NCI-H2081 treated with DMSO at 0.1 percent for 48 hours (cell line): ENCODE measurements around the gene PDZD2.
"Not testable (repeated sequence)": the region's sequence is repeated elsewhere in the genome, so short reads cannot be mapped to it uniquely, and the experiment has no call there.

Experiments
- DNase-seq: peaks from one replicate; lab custom pipeline; 2025; lab: John Stamatoyannopoulos, UW

The PDZD2 gene

DNA sequence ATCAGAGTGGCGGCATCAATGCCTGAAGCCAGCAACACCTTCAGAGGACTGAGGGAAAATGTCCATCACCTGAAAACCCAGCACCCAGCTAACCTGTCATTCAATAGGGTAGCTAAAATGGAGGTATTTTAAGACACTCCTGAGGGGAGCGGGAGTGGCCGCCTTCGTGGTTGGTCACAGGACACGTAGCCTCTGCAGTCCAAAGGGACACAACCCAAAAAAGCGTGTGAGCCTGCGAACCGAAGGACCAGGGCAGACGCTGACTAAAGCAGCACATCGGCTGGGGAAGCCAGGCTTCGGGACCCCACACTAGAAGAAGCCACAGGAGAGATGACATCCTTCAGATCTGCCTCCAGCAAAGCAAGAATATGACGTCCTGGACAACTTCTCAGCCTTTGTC is 464.6 kb downstream of the PDZD2 start:
- DNase-seq, result no peak

DNA sequence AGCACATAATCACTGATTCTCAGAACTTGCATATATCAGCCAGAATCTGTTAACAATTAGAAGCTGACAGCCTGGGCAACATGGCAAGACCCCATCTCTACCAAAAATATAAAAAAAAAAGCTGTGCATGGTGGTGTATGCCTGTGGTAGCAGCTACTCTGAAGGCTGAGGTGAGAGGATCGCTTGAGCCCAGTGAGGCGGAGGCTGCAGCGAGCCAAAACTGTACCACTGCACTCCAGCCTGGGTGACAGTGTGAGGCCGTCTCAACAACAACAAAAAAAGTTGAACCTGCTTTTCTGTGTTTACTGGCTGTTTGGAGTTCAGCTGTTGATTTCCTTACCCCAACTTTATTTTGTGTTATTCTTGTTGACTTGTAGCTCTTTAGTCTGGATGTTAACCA is 468.4 kb downstream of the PDZD2 start:
- no peak for DNase-seq

DNA sequence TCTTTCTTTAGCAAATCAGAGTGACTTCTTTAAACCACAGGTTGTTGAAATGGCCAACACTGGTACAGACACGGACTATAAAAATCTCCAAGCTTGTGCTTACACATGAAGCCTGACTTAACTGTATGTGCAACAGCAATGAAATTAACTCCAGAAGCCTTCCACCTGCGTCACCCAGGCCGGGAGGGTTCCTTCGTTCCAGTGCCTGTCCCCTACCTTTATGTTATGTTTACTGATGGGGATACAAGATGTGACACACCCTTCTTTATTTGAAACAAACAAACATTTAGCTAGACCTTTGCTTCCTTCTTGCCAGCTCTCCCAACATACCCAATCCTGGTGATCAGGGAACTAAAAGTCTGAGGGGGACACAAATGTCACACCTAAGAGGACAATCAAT is 469.2 kb downstream of the PDZD2 start:
- no peak for DNase-seq

DNA sequence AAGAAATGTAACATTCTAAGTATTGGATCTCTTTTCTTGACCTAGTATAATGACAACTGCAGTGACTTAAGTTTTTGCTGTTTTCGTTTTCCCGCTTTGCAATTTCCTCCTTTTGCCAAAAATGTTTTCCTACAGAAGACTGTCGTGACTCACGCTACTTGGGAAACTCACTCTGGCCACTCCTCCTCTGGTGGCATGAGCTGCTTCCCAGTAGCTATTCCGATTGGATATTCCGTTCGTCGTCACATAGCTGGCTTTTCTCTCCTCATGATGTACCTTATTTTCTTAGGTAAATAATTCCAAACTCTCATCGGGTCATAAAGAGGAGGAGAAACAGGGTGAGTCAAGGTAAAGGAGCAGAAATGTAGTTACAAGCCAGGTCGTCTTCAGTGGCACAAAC is 470.3 kb downstream of the PDZD2 start:
- no peak for DNase-seq

DNA sequence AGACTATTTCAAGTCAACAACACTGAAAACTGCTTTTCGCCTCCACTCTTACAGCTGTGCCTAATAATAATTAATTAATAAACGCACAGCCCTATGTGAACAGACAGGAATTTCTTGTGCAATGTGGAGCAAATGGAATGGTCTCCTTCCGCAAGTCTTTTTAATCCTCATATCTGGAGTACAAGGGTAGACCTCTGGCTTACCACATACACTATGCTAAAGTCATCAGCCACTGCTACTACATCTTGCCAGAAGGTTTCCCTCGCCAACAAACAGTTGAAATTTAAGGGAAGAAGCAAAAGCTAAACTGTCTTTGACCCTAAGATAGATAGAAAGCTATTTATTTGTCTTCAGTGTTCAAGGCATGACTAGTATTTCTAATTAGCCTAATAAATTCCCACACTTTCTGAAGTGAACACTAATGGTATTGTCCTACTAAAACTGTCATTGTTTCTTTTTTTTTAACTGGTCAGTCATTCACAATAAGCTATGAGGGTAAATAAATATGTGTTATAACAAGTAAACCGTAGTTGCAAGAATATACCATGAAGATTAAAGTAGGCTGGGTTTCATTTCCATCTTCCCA is 471.3 kb downstream of the PDZD2 start:
- no peak for DNase-seq

DNA sequence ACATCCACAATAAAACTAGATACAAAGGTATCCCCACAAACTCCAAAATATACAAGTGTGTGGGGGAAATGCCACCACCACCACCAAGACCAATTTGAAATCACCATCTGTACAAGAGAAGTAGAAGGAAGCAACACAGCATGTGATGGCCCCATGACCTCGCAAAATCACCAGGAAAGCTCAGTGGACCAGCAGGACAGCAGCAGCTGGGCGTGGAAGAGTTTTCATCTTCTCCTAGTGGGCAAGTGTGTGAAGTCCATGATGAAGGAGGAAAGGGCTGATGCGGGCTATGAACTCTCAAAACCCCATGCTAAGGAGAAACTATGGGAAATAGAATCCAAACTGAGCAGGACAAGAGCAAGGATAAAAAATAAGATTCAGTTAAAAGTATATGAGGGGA is 477.1 kb downstream of the PDZD2 start:
- no peak for DNase-seq

DNA sequence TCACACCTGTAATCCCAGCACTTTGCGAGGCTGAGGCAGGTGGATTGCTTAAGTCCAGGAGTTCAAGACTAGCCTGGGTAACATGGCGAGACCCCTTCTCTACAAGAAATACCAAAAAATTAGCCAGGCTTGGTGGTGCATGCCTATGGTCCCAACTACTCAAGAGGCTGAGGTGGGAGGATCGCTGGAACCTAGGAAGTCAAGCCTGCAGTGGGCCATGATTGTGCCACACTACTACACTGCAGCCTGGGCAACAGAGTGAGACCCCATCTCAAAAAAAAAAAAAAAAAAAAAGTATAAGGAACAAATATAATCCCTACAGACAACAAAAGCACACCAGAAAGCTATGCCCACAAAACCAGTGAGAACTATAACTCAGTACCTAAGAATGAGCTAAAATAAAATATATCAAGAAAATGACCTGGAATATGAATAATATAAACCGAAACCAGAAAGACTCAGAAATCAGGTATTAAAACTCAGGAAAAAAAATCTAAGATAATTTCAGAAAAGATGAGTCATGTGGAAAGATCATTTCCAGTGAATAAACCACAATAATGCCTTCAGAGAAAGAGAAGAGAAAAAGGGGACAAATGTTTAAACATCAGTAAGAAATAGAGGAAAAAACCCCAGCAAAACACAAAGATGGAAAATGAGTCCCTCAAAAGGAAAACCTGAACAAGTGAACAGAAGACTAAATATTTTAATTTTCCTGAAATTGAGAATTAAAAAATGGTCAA is 477.8 kb downstream of the PDZD2 start:
- DNase-seq, result no peak

DNA sequence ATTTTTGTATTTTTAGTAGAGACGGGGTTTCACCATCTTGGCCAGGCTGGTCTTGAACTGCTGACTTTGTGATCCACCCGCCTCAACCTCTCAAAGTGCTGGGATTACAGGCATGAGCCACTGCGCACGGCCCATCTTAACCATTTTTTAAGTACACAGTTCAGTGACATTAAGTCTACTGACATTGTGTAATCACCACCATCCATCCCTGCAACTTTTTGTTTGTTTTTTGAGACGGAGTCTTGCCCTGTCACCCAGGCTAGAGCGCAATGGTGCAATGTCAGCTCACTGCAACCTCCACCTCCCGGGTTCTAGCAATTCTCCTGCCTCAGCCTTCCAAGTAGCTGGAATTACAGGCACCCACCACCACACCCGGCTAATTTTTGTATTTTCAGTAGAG is 480.0 kb downstream of the PDZD2 start:
- DNase-seq, result not testable (repeated sequence)

DNA sequence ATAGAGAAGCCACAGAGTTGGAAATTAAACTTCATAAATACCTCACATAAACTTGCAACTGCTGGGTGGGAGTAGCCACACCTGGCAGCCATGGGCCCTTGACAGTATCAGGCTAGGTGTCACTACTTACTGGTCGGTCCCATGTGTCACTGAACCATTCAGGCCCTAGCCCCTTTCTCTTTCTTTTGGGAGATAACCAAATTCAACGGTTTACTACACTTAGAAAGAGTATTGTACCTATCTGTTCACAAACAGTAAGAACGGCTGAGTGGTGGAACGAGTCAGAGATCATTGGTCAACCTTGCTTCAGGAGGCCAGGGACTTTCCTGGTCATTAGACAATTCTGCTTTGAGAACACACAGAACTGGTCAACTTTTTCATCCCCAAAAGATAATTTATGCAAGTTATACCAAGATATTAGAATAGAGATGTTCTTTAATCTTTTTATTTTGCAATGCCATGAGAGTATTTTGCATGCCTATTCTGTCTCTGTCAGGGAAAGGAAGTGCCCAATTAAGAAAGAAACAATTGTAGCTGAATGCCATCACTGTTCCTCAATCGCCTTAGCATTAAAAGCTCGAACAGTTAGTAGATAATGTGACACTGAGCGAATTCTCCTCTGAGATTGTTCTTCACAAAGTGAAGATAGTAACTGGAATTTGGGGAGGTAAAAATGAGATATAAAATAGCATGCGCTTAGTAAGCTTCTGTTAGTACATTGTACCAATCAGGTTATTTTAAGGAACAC is 484.3 kb downstream of the PDZD2 start:
- DNase-seq, result no peak

DNA sequence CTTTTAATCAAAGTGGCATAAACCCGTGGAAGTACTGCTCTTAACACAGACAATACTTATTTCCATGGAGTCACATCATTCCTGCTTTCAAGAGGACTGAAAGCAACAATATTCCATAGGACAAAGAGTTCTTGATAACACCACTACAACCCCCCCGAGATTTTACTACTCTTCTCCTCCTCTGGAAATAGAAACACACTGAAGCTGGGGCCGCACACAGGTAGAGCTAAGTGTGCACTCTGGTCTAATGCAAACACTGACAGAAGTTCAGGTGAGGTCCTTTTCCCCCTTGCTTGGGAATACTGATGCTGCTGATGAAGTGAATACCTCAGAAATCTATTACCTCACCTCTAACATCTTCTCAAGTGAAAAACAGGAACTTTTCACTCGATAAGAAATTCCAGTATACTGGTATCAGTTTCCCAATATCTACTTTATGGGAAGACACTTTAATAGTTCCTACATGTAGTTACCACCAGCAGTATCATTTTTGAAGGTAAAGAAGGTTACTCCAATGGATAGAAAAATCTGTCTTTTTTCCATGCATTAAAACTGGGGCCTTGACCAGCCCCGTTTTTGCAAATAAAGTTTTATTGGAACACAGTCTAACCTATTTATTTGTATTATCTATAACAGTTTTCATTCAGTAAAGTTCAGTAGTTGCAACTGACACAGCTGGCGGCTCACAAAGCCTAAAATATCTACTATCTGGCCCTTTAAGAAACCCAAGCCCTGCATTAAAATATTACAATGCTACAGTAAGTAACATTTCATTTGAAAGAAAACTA is 485.2 kb downstream of the PDZD2 start:
- no peak for DNase-seq

DNA sequence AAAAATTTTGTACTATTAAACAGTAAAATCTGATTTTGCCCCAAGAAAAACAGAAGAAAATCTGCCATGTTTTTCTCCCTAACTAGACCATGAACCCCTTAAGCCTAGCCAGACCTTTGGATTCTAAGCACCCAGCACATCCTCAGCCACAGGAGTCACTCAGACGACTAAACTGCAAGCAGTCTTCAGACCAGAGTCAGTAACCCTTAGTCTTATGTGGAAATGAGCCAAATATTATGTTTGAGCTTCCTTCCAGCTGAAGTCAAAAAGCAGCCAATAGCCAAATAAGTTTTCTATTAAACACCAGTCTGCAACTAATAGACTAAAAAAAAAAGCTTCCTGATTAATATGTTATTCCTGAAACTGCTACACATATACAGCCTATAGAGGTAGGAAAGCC is 487.8 kb downstream of the PDZD2 start:
- DNase-seq, result no peak

DNA sequence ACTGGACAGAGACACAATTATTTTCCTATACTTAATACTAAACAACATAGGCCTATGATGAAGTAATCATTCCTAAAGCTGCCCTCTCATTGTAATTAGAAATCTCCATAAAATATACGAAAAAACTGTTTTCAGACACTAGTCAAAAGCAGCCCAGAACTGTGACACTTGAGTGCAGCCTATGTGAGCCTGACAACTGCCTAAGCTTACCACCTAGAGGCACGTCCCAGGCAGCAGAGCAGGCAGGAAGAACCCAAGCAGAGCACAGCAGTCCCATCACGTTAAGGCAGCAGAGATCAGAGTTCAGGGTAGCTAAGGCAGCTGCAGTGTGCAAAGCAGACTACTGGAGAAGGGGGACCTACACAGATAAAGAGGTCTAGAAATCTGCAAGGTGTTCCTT is 488.8 kb downstream of the PDZD2 start:
- no peak for DNase-seq

DNA sequence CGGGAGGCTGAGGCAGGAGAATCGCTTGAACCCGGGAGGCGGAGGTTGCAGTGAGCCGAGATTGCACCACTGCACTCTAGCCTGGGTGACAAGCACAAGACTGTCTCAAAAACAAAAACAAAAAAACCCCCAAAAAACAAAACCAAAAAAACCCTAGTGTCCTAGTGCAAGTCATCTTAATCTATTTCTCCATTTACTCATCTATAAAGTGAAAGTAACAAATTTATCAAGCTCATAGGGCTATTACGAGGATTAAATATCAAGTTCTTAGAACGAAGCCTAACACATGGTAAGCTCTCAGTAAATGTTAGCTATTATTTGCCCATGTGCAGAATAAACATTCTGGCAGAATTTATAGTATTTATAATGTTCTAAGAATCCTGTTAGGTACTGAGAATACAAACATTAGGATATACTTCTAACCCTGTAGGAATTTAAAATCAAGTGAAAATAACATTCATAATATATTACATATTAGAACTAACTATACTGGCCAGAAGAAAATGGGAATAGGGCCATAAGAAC is 490.2 kb downstream of the PDZD2 start:
- DNase-seq, result no peak

DNA sequence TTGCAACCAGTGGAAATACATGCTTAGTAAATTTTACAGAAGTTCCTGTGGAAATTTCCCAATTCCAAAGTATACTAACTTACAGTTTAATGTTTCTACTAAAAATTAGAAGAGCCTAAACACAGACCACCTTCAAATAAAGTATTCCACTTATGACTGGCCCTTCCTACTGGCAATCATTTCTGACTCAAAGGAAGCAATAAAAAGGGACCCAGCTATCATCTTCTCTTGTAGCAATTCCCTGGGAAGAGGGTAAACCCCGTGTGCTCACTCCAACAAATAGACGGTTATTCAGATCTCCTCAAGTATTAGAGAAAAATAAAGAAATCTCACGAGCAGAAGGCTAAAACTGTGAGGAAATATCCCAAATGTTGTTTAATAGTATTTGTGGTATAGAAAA is 491.9 kb downstream of the PDZD2 start:
- DNase-seq, result no peak

DNA sequence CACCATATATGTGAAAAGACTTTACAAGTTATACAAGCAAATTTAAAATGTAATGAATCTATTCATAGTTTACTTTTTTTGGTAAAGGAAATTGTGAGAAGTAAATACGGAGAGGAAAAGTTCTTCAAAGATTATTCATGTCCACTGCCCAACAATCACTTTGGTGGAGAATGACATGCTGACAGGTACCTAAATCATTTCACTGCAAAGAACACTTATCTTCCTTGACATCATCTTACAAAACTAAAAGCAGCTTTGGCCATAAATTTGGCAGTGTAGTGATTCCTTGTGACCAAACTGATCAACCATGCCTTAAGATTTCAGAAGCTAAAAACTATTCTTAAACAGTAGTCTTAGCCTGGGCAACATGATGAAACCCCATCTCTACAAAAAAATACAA is 492.7 kb downstream of the PDZD2 start:
- DNase-seq, result no peak

DNA sequence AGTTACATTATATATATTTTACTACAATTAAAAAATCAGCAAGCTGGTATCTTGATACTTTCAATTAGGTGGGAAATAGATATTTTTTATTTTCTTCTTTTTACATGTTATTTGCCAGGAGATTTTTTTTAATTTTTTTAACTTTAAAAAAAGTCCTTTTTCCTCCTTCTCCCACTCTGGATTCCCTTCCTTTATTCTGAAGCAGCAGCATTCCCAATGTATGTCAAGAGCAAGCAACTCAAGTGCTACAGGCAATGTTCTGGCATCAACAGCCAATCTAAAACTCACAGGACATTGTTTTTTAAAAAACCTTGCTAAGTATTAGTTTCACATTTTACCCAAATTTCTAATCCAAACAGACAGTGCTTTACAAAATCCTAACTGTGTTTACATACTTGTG is 493.8 kb downstream of the PDZD2 start:
- no peak for DNase-seq

DNA sequence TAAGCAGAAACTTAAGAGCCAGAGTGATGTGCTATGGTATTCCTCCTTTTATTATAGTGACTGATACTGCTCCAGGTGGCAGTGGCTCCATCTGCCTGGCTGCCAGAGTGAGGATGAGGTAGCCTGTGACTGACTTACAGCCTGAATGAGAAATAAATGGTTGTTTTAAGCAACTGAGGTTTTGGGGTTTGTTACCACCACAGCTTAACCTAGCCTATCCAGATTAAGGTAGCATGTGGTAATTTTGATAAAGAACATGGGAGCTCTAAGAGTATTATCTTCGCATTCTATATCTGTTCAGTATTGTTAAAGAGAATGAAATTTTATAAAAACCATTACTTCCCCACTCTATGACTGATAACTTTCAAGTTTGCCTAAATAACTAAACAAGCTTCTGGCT is 496.2 kb downstream of the PDZD2 start:
- no peak for DNase-seq

DNA sequence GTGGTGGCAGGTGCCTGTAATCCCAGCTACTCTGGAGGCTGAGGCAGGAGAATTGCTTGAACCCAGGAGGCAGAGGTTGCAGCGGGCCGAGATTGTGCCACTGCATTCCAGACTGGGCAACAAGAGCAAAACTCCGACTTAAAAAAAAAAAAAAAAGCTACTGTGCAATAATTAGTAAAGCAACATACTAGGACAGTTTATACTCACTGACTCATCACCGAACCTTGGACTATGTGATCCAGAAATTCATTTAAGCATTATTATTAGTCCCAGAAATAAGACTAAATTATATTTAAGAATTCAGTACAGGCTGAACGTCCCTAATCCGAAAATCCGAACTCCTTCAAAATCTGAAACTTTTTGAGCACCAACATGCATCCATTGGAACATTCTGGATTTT is 497.4 kb downstream of the PDZD2 start:
- no peak for DNase-seq

DNA sequence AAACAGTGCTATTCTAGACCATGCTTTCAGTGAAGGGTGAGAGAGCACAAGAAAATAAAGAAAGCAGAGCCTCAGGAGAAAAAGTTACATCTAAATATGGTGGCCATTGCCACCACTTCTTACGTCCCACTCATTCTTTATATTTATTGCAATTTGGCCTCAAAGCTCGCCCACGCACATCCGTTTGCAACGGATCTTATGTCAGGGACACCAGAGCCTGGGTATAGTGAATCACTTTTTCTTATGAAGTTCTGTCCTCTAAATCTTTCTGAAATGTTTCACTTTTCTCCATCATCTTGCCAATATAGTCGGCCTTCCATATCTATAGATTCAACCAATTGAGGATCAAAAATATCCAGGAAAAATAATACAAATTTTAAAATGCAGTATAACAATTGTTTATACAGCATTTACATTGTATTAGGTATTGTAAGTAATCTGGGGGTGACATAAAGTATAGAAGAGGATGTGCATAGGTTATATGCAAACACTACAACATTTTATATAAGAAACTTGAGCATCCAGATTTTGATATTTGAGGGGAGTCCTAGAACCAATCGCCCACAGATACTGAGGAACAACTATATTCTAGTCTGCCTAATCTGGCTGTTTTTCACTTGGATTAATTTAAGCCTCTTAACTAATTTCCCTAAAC is 500.0 kb downstream of the PDZD2 start:
- no peak for DNase-seq

DNA sequence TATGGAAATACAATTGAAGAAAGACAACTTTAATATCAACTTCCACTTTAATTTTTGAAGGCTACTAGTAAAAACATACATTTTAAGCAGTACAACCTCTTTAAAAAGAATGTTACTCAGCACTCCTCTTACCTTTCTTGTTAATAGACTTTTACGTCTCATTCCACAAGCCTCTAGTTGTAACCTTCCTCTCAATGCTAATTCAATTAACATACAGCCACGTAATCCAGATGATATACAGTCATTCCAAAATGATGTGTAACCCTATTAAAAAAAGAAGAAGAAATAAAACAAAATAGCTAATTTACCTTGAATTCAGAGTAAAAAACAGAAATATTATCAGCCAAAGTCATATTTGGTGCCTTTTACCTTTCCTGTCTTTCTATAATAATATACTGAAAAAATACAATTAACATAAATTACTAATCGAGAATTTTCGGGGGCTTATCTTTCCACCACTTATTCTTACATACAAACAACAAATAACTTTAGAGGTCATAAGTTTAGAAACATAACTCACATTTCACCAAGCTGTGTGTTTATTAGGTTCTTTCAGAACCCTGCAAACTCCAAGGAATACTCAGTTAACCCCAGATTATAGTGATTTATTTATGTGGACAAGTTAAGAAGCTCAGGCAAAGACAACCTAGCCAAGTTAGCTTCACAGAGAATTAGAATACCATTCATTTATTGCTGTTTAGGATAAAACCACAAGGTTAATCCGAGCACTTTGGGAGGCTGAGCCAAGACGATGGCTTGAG is 504.9 kb downstream of the PDZD2 start:
- no peak for DNase-seq
